ENCODE data around the gene FBH1.
A peak's percentile ranks its signal among the peaks of the same experiment; 100 is the strongest.

FBH1 gene

DNA sequence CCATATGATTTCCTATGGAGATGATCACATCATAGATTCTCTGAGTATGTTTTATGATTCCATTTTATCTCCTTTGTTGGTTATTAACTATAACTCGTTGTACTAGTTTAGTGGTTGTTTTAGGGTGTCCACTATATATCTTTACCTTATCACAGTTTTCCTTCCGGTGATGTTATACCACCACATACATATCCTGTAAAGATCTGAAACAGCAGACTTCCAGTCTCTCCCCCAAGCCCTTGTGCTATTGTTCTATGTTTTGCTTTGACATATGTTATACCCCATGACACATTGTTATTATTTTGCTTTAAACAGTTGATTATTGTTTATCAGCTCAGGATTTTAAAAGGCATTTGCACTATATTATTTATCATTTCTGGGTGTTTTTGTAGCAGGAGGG lies 80.0 kb downstream of the FBH1 start:
- Histone ChIP-seq H3K4me3 (ENCODE audit: low read length) (no peak overlapping the region), H3K27ac (ENCODE audit: low read depth, low read length) (no peak overlapping the region)

DNA sequence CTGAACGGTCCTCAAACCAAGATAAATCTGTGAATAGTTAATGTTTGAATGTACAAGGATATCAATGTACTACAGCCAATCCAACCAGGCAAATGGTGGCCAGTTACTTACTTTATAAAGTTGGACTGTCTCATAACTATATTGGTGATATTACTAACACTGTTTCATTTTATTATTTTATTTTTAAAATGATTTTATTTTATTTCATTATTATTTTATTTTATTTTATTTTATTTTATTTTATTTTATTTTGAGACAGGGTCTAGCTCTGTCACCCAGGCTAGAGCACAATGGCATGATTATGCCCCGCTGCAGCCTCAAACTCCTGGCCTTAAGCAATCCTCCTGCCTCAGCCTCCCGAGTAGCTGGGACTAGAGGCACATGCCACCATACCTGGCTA lies 80.5 kb downstream of the FBH1 start:
- H3K4me3 ChIP-seq (ENCODE audit: low read length) = no peak overlapping the region
- no peak overlapping the region for H3K27ac ChIP-seq (ENCODE audit: low read depth, low read length)
- no peaks in the 10 kb centered on the region for H3K36me3 ChIP-seq (ENCODE audit: control insufficient read depth, insufficient read depth, low read length)

More for the DNA sequence above, 80.0 kb downstream of the FBH1 start:
- Histone ChIP-seq H3K4me1 (ENCODE audit: control insufficient read depth, insufficient read depth, low read length) (no peaks in the 10 kb centered on the region), H3K9ac (ENCODE audit: low read length) (no peak overlapping the region), H3K27me3 (ENCODE audit: control insufficient read depth, insufficient read depth, low read length) (no peaks in the 10 kb centered on the region), H3K36me3 (ENCODE audit: control insufficient read depth, insufficient read depth, low read length) (no peaks in the 10 kb centered on the region)

DNA sequence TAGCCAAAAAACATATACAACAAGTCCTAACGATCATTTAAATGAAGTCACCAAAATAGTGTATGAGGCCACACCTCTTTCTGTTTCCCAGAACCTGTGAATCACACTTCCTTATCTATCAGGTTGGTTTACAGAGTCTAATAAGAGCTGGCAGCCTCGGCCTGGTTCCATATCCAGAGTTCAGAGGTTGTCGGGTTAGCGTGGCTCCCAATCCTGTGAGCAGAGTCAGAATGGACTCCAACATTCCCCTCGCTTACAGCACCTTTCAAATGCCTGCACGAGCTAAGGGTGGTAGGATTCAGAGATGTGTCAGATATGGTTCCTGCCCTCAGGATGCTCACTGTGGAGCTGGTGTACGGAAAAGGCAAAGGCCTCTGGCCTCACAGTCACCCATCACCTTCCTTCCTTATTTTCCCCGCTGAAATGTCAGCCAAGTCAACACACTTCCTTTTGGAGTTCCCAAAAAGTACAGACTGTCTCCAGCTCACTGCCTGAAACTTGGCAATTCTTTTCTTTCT lies 81.3 kb downstream of the FBH1 start:
- Histone ChIP-seq H3K36me3 (ENCODE audit: control insufficient read depth, insufficient read depth, low read length) (no peaks in the 10 kb centered on the region), H3K9ac (ENCODE audit: low read length) (no peak overlapping the region), H3K4me3 (ENCODE audit: low read length) (peak overlapping the region; percentile 25), H3K4me1 (ENCODE audit: control insufficient read depth, insufficient read depth, low read length) (no peaks in the 10 kb centered on the region), H3K27me3 (ENCODE audit: control insufficient read depth, insufficient read depth, low read length) (no peaks in the 10 kb centered on the region), H3K27ac (ENCODE audit: low read depth, low read length) (peak overlapping the region; percentile 56)

More for the DNA sequence above, 80.5 kb downstream of the FBH1 start:
- Histone ChIP-seq H3K9ac (ENCODE audit: low read length) (no peak overlapping the region), H3K4me1 (ENCODE audit: control insufficient read depth, insufficient read depth, low read length) (no peaks in the 10 kb centered on the region), H3K27me3 (ENCODE audit: control insufficient read depth, insufficient read depth, low read length) (no peaks in the 10 kb centered on the region)

DNA sequence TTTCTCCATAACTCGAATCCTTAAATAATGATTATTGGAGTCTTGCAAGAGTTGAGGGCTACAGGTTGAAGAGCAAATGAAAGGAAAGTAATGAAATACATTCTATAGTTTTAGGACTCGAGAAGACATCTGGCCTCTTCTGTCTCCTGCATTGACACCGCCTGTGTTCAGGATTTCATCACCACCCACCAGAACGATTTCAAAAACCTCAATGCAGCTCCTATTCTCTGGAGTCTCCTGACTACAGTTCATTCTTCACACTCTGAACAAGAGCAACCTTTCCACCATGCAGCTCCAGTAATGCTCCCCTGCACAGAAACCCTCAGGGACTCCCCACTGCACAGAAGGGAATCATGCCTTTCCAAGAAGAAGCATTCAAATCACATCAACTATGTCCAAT lies 81.8 kb downstream of the FBH1 start:
- H3K36me3 ChIP-seq (ENCODE audit: control insufficient read depth, insufficient read depth, low read length) = no peaks in the 10 kb centered on the region
- no peak overlapping the region for H3K27ac ChIP-seq (ENCODE audit: low read depth, low read length)
- H3K27me3 ChIP-seq (ENCODE audit: control insufficient read depth, insufficient read depth, low read length) = no peaks in the 10 kb centered on the region
- H3K9ac ChIP-seq (ENCODE audit: low read length) = no peak overlapping the region
- no peak overlapping the region for H3K4me3 ChIP-seq (ENCODE audit: low read length)
- H3K4me1 ChIP-seq (ENCODE audit: control insufficient read depth, insufficient read depth, low read length) = no peaks in the 10 kb centered on the region

DNA sequence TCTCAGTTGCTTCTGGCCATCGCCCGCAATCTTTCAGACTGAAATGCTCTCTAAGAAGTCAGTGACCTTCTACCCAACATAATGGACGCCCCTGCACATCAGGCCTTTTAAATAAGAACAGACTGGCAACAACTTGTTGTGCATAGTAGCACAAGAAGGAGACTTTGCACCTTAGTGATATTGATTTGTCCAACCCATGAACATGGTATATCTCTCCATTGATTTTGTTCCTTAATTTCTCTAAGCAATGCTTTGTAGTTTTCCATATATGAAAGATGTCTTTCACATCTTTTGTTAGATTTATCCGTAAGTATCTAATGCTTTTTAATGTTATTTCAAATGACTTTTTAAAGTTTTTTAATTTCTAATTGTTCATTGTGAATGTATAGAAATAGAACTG lies 83.0 kb downstream of the FBH1 start:
- no peak overlapping the region for H3K9ac ChIP-seq (ENCODE audit: low read length)
- no peaks in the 10 kb centered on the region for H3K27me3 ChIP-seq (ENCODE audit: control insufficient read depth, insufficient read depth, low read length)
- H3K36me3 ChIP-seq (ENCODE audit: control insufficient read depth, insufficient read depth, low read length) = no peaks in the 10 kb centered on the region
- no peak overlapping the region for H3K4me3 ChIP-seq (ENCODE audit: low read length)
- no peaks in the 10 kb centered on the region for H3K4me1 ChIP-seq (ENCODE audit: control insufficient read depth, insufficient read depth, low read length)
- no peak overlapping the region for H3K27ac ChIP-seq (ENCODE audit: low read depth, low read length)

DNA sequence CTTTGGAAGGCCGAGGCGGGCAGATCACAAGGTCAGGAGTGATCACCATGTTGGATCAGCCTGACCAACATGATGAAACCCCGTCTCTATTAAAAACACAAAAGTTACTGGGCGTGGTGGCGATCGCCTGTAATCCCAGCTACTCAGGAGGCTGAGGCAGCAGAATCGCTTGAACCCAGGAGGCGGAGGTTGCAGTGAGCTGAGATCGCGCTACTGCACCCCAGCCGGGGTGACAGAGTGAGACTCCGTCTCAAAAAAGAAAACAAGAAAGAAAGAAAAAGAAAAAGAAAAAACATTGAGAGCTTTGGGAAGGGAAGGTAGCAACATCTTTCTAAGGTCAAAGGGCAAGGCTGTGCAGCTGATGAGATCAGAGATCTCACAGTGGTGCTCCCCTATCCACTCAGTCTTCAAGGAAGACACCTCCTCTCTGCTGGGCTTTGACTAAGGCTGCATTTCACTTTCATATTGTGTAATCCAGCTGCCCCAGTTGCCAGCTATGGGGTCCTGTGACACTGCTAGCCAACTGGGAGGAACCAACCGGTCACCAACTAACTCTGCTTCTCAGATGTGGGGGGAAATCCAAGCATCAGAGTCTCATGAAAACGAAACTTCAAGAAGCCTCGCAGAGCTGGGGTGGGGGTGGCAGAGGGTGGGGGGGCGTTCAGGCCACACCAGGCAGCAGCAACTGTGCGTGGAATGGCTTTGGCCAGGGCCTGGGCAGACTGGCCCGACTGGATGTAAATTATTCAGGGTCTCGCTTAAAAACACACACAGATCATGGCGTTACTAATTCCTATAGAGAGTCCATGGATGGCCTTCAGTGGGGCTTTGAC lies 85.8 kb downstream of the FBH1 start:
- Histone ChIP-seq H3K9ac (ENCODE audit: low read length) (peak overlapping the region; percentile 39), H3K4me3 (ENCODE audit: low read length) (peak overlapping the region; percentile 98), H3K27me3 (ENCODE audit: control insufficient read depth, insufficient read depth, low read length) (no peaks in the 10 kb centered on the region), H3K36me3 (ENCODE audit: control insufficient read depth, insufficient read depth, low read length) (no peaks in the 10 kb centered on the region), H3K27ac (ENCODE audit: low read depth, low read length) (peak overlapping the region; percentile 79), H3K4me1 (ENCODE audit: control insufficient read depth, insufficient read depth, low read length) (no peaks in the 10 kb centered on the region)

DNA sequence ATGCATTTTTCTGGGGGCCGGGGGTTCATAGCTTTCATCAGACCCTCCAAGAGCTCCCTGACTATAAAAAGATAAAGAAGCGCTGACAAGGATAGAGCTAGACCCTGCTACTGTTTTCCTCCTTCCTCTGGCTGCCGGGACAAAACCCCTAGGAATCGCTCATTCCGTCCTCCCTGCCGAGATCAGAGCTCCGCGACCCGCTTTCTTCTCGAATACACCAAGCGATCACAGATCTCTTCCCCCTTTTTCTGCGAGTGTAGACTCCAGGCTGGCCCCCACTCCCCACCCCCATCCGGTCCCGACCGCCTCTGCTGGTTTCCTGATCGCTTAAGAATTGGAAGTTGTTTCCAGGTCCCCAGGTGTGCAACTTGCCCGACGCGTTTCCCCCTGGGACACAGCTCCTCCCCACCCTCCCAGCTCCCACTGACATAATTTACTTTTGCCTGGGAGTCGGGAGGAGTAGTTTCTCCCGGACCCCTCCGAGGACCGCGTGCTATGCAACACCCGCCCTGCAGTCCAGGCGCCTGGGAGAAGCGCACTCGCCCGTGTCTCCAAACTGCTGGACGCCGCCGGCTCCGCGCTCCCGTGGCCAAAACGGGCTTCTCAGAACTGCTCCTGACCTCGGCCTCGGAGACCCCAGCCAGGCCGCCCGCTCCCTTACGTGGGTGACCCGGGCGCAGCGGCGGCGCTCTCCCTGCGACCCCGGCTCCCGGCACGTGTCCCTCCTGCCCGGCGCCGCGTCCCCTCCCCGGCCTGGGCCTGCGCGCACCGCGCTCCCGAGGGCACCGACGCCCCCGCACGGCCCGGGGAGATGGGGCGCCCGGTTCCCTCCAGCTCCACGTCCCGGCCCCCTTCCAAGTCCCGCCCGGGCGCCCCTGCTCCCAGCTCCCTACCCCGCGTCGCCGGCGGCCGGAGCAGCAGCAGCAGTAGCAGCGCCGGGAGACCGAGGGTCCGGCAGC lies 86.7 kb downstream of the FBH1 start:
- peak overlapping the region; percentile 39 for H3K9ac ChIP-seq (ENCODE audit: low read length)
- H3K27me3 ChIP-seq (ENCODE audit: control insufficient read depth, insufficient read depth, low read length) = no peaks in the 10 kb centered on the region
- no peaks in the 10 kb centered on the region for H3K4me1 ChIP-seq (ENCODE audit: control insufficient read depth, insufficient read depth, low read length)
- peak overlapping the region; percentile 79 for H3K27ac ChIP-seq (ENCODE audit: low read depth, low read length)
- peak overlapping the region; percentile 98 for H3K4me3 ChIP-seq (ENCODE audit: low read length)
- no peaks in the 10 kb centered on the region for H3K36me3 ChIP-seq (ENCODE audit: control insufficient read depth, insufficient read depth, low read length)

DNA sequence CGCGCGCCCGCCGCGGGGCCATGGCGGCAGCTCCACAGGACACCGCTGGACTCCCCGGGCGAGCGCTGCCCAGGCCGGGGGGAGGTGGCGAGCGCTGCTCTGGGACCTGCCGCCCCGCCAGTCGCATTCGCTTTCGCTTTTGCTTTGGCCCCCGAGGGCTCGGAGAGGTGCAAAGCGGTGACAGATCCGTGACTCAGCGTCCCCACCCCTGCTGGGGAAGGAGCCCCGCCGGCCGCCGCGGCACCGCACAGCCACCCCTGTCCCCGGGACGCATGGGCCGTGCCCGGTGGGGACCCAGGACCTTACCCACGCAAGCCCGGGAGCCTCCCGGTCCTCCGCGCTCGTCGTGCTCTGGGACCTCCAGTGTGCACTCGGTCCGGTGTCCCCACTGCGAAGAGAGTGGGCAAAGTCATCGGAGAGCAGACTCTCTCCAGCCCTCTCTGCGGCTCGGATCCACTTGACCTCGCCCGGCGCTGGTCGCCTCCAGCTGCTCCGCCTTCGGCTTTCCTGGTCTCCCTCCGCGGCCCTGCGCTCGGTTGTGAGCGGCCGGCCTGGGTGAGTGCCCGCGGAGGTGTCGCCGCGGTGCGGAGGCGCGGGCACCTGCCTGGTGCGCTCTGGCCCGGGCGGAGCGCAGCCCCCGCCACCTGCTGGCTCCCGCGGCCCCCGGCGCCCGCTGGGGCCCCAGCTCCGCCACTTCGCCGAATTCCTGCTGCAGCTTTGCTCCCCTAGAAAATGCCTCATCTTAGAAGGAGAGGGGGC lies 87.6 kb downstream of the FBH1 start, which contains the start of gene IL15RA:
Gene IL15RA (minus strand): TSS at position 73 of the 759 bp plus-strand sequence. CDS start 51 bp downstream, at position 22.
- H3K27ac ChIP-seq (ENCODE audit: low read depth, low read length) = peak within 1 kb of the TSS; percentile 79
- H3K4me1 ChIP-seq (ENCODE audit: control insufficient read depth, insufficient read depth, low read length) = no peaks in the 10 kb centered on the region
- no peaks in the 10 kb centered on the region for H3K27me3 ChIP-seq (ENCODE audit: control insufficient read depth, insufficient read depth, low read length)
- H3K4me3 ChIP-seq (ENCODE audit: low read length) = peak within 1 kb of the TSS; percentile 98
- no peaks in the 10 kb centered on the region for H3K36me3 ChIP-seq (ENCODE audit: control insufficient read depth, insufficient read depth, low read length)
- peak within 1 kb of the TSS; percentile 94 for H3K9ac ChIP-seq (ENCODE audit: low read length)

DNA sequence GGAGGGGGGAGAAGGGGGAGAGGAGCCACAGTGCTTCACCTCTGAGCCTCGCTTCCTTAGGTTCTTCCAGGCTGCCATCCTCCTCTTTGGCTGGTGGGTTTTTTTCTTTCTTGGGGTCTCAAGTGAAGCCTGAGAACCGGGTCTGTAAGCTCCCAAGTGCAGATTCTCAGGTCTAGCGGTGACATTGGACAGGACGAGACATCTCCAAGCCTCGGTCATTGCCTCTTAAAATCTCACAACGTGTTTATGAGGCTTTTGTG lies 88.1 kb downstream of the FBH1 start:
- no peaks in the 10 kb centered on the region for H3K36me3 ChIP-seq (ENCODE audit: control insufficient read depth, insufficient read depth, low read length)
- peak overlapping the region; percentile 98 for H3K4me3 ChIP-seq (ENCODE audit: low read length)
- H3K4me1 ChIP-seq (ENCODE audit: control insufficient read depth, insufficient read depth, low read length) = no peaks in the 10 kb centered on the region
- H3K9ac ChIP-seq (ENCODE audit: low read length) = no peak overlapping the region
- no peaks in the 10 kb centered on the region for H3K27me3 ChIP-seq (ENCODE audit: control insufficient read depth, insufficient read depth, low read length)
- H3K27ac ChIP-seq (ENCODE audit: low read depth, low read length) = peak overlapping the region; percentile 79

DNA sequence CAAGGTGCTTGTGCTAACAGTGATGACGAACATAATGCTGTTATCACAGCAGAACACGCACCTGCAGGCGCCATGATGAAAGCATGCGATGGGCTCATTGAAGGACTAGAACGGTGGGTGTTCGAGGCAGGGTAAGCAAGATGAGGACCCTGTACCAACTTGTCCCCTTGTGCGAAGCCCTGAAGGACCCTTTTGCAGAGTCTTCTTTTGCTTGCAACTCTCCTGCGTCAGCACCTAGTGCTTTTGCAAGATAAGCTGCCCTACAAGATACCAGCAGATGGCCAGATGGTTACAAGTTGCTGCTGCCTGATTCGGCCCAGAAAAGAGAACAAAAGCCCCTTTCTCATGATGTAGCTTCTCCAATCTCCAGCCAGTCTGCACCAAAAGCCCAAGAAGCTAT lies 91.5 kb downstream of the FBH1 start:
- Histone ChIP-seq H3K27me3 (ENCODE audit: control insufficient read depth, insufficient read depth, low read length) (no peaks in the 10 kb centered on the region), H3K9ac (ENCODE audit: low read length) (no peak overlapping the region), H3K4me1 (ENCODE audit: control insufficient read depth, insufficient read depth, low read length) (no peaks in the 10 kb centered on the region), H3K36me3 (ENCODE audit: control insufficient read depth, insufficient read depth, low read length) (no peaks in the 10 kb centered on the region), H3K27ac (ENCODE audit: low read depth, low read length) (no peak overlapping the region), H3K4me3 (ENCODE audit: low read length) (no peak overlapping the region)

DNA sequence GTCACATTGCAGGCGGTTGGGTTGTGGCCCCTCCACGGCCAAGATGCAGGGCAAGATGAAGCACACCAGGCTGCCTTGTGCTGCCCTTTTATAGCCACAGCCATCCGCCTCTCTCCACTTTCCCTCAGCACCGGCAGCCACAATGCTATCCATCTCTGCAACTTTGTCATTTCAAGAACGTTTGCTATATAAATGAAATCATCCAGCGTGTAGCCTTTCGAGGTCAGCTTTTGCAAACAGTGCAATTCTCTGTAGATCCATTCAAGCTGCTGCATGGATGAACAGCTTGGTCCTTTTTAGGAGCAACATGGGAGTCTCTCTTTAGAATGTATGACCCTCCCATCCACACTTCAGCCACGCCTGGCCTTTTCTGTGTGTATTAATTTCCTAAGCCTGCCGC lies 93.7 kb downstream of the FBH1 start:
- H3K27me3 ChIP-seq (ENCODE audit: control insufficient read depth, insufficient read depth, low read length) = no peaks in the 10 kb centered on the region
- H3K36me3 ChIP-seq (ENCODE audit: control insufficient read depth, insufficient read depth, low read length) = no peaks in the 10 kb centered on the region
- H3K4me3 ChIP-seq (ENCODE audit: low read length) = no peak overlapping the region
- H3K9ac ChIP-seq (ENCODE audit: low read length) = no peak overlapping the region
- no peaks in the 10 kb centered on the region for H3K4me1 ChIP-seq (ENCODE audit: control insufficient read depth, insufficient read depth, low read length)
- H3K27ac ChIP-seq (ENCODE audit: low read depth, low read length) = no peak overlapping the region

DNA sequence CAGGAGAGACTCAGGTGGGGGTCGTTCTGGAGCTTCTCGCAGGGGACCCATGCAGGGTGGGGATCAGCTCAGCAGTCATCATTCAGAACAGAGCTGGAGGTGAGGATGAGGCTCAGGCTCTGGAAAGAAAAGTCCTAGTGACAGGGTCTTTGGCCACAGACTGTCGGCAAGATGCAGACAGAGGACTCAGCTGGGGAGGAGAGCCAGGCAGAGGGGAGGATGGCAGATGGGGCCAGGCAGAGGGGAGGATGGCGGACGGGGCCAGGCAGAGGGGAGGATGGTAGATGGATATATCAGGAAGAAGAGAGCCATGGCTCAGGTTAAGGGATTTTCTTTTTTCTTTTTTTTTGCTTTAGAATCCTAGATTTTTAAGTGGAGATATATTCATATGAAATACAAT lies 95.0 kb downstream of the FBH1 start:
- H3K27ac ChIP-seq (ENCODE audit: low read depth, low read length) = no peak overlapping the region
- H3K4me3 ChIP-seq (ENCODE audit: low read length) = no peak overlapping the region
- no peak overlapping the region for H3K9ac ChIP-seq (ENCODE audit: low read length)
- no peaks in the 10 kb centered on the region for H3K36me3 ChIP-seq (ENCODE audit: control insufficient read depth, insufficient read depth, low read length)
- no peaks in the 10 kb centered on the region for H3K27me3 ChIP-seq (ENCODE audit: control insufficient read depth, insufficient read depth, low read length)
- no peaks in the 10 kb centered on the region for H3K4me1 ChIP-seq (ENCODE audit: control insufficient read depth, insufficient read depth, low read length)
